Prostate gland (tissue), 2 donors: ENCODE data around the gene OSBPL6. TPM values are rescaled to one million over a fixed set of nuclear protein-coding genes. Genes with fewer than 3 reads are reported as not detected.
"Not testable (repeated sequence)": the region's sequence is repeated elsewhere in the genome, so short reads cannot be mapped to it uniquely, and the experiment has no call there.

Source experiments
- DNase-seq: peaks from one replicate; pipeline ENCODE4 v3.0.0-alpha.2; 2019; ENCODE audit warnings: low spot score
- H3K27ac ChIP-seq, 2 donors: fragments of 200-600 bp; sonication (generic); 2 replicates each; pipeline ENCODE4 v1.5.1; 2017 to 2019
- H3K27me3 ChIP-seq: fragments of 200-600 bp; sonication (generic); replicated peaks from 2 replicates; pipeline ENCODE4 v1.5.1; 2019; ENCODE audit not compliant: insufficient read depth
- H3K36me3 ChIP-seq, 2 donors: fragments of 200-600 bp; sonication (generic); 1 replicate in 1 of 2; 2 replicates in 1 of 2; pipeline versions ENCODE4 v1.5.1 to v1.8.1; 2017 to 2019
- H3K4me1 ChIP-seq: fragments of 200-600 bp; sonication (generic); replicated peaks from 2 replicates; pipeline ENCODE4 v1.5.1; 2019
- H3K4me3 ChIP-seq, 2 donors: fragments of 200-600 bp; sonication (generic); 2 replicates each; pipeline ENCODE4 v1.5.1; 2017 to 2019
- H3K9me3 ChIP-seq: fragments of 200-600 bp; sonication (generic); 2 replicates; pipeline ENCODE4 v1.5.1; 2017
- POLR2A ChIP-seq: fragments of 450-650 bp; IDR thresholded peaks from one replicate; pipeline ENCODE4 v1.6.1; 2016; ENCODE audit warnings: antibody characterized with exemption, mild to moderate bottlenecking
- POLR2AphosphoS5 ChIP-seq: sonication (generic); formaldehyde crosslinking; IDR thresholded peaks from one replicate; pipeline ENCODE4 v1.6.1; 2017; ENCODE audit warnings: antibody characterized with exemption
- WGBS: methylation state at CpG from one replicate; pipeline ENCODE4 v1.1.5; 2018; 5-methylcytosine and 5-hydroxymethylcytosine counted together
- intact Hi-C: fragments of 100-400 bp; cut with DNase I; formaldehyde crosslinking; loops from one replicate; pipeline ENCODE4 v1.14.2; 2022
- total RNA-seq, 2 donors: library from RNA; depleted of rRNA; stranded (reverse); fragments of >200 nt; gene quantifications; one replicate each; pipeline ENCODE4 v1.1.0, GENCODE V29; 2016
- TF ChIP-seq, protein P1 (sequence below), 4 experiments: fragments of 200-600 bp in 2 of 4; fragments of 450-650 bp in 2 of 4; sonication (generic) in 2 of 4; IDR thresholded peaks; 1 replicate in 3 of 4; 2 replicates in 1 of 4; pipeline ENCODE4 v1.5.1; 2016 to 2019; ENCODE audit warnings: antibody characterized with exemption in 4 of 4, mild to moderate bottlenecking in 2 of 4, moderate library complexity in 2 of 4

The OSBPL6 gene
- total RNA-seq, 2 donors from 2014 or later = 2.4 to 10.8 TPM

DNA sequence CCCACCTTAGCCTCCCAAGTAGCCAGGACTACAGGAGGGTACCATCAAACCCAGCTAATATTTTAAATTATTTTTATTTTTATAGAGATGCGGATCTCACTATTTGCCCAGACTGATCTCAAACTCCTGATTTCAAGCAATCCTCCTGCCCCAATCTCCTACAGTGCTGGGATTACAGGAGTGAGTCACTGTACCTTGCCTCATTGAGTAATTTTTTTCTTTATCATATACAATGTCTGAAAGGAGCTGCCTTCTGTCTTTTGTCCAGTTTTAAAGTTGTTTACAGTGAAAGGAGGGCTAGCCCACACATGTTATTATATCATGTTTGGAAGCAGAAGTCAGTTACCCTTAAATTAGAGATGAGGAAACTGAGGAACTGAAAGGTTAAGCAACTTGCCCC is 224.1 kb downstream of the OSBPL6 start:
- Histone ChIP-seq H3K36me3 (no peaks in the 10 kb centered on the region), H3K9me3 (no peaks in the 10 kb centered on the region), H3K27ac (no peak overlapping the region), H3K27me3 (no peaks in the 10 kb centered on the region), H3K4me1 (peaks cover 2% of the 10 kb centered on the region), H3K4me3 (no peak overlapping the region)
- TF ChIP-seq, protein P1, sequence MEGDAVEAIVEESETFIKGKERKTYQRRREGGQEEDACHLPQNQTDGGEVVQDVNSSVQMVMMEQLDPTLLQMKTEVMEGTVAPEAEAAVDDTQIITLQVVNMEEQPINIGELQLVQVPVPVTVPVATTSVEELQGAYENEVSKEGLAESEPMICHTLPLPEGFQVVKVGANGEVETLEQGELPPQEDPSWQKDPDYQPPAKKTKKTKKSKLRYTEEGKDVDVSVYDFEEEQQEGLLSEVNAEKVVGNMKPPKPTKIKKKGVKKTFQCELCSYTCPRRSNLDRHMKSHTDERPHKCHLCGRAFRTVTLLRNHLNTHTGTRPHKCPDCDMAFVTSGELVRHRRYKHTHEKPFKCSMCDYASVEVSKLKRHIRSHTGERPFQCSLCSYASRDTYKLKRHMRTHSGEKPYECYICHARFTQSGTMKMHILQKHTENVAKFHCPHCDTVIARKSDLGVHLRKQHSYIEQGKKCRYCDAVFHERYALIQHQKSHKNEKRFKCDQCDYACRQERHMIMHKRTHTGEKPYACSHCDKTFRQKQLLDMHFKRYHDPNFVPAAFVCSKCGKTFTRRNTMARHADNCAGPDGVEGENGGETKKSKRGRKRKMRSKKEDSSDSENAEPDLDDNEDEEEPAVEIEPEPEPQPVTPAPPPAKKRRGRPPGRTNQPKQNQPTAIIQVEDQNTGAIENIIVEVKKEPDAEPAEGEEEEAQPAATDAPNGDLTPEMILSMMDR (IDR thresholded peaks at IDR 0.05) = no peak
- no peak for TF ChIP-seq POLR2AphosphoS5
- no peak for TF ChIP-seq POLR2A
- no peak for DNase-seq
- intact Hi-C loops = loop anchor here (5.0 to 10.0 kb wide), 2 partner anchors 224 to 286 kb away; partner anchors contain the start of gene OSBPL6
- WGBS = 89% methylated on average over 1 of the region's 1 CpG

DNA sequence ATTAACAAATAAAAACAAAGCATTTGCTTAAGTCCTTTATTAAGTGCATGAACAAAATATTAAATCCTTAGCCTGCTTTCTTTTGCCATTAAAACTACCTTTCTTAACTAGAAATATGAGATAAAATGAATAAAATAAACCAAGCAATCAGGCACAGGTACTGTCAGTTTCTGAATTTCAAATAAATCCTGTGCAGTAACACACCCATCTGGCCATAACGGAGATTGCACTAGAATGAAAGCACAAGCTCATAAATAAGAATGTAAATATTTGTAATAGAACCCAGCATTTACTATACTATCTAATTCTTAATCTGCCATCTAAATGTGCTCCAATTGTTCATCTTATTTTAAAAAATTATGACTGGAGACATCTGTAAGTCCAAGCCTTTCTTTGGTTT is 224.8 kb downstream of the OSBPL6 start:
- Histone ChIP-seq H3K9me3 (no peaks in the 10 kb centered on the region), H3K27ac (no peak overlapping the region), H3K4me1 (peaks cover 2% of the 10 kb centered on the region), H3K4me3 (no peak overlapping the region), H3K36me3 (no peaks in the 10 kb centered on the region), H3K27me3 (no peaks in the 10 kb centered on the region)
- intact Hi-C loops = loop anchor here (5.0 to 10.0 kb wide), 2 partner anchors 224 to 287 kb away; partner anchors contain the start of gene OSBPL6
- 22% methylated on average over 1 of the region's 1 CpG for WGBS
- TF ChIP-seq POLR2AphosphoS5 (peak; percentile 48), POLR2A (no peak)
- TF ChIP-seq, protein P1 (IDR thresholded peaks at IDR 0.05) = peak in 3 of 4 experiments; percentile 34 to 64 (median 52)
- DNase-seq = peak; percentile 35

DNA sequence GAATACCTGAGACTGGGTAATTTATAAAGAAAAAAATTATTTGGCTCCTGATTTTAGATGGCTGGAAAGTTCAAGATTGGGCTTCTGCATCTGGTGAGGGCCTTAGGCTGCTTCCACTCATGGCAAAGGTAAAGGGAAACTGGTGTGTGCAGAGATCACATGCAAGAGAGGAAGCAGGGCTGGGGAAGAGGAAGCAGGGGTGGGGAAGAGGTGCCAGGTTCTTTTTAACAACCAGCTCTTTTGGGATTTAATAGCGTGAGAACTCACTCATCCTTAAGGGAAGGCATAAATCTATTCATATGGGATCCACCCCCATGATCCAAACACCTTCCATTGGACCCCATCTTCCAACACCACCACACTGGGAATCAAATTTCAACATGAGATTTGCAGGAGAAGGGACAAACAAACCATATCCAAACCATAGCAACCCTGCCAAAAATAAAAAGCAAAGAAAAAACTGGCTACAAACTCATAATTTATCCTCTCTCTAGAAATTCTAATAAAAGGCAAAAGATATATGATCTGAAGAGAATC is 226.2 kb downstream of the OSBPL6 start:
- H3K36me3 ChIP-seq = no peaks in the 10 kb centered on the region
- TF ChIP-seq POLR2AphosphoS5 (no peak), POLR2A (no peak)
- TF ChIP-seq, protein P1 (IDR thresholded peaks at IDR 0.05) = no peak
- H3K4me3 ChIP-seq = no peak overlapping the region
- H3K27ac ChIP-seq = no peak overlapping the region
- intact Hi-C loops = no loop called here
- no peak for DNase-seq
- H3K4me1 ChIP-seq = peaks cover 2% of the 10 kb centered on the region
- WGBS = 17% methylated on average over 1 of the region's 1 CpG
- no peaks in the 10 kb centered on the region for H3K9me3 ChIP-seq
- no peaks in the 10 kb centered on the region for H3K27me3 ChIP-seq

DNA sequence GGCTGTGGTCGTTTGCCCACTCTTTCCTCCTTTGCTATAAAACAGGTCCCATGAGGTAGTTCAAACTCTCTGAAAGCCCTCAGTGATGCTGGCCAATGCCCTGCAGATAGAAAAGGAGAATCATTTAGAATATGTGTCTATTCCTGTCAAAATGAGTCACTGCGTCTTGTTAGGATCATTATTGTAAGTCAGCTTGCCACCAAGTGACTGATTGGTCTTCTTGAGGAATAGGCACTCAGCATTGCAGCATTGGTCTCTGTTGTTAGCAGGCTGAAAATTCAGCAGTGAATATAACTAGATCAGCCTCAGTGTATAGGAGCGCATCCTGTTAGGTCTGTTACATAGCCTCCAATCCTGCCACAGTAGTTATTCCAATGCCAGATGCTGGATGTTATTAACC is 227.8 kb downstream of the OSBPL6 start:
- TF ChIP-seq POLR2AphosphoS5 (no peak), POLR2A (no peak)
- TF ChIP-seq, protein P1 (IDR thresholded peaks at IDR 0.05) = no peak
- intact Hi-C loops = no loop called here
- no peak for DNase-seq
- 93% methylated on average over 3 of the region's 3 CpGs for WGBS
- H3K36me3 ChIP-seq = no peaks in the 10 kb centered on the region
- peaks cover 2% of the 10 kb centered on the region for H3K4me1 ChIP-seq
- H3K4me3 ChIP-seq = no peak overlapping the region
- H3K9me3 ChIP-seq = no peaks in the 10 kb centered on the region
- H3K27ac ChIP-seq = no peak overlapping the region
- no peaks in the 10 kb centered on the region for H3K27me3 ChIP-seq

DNA sequence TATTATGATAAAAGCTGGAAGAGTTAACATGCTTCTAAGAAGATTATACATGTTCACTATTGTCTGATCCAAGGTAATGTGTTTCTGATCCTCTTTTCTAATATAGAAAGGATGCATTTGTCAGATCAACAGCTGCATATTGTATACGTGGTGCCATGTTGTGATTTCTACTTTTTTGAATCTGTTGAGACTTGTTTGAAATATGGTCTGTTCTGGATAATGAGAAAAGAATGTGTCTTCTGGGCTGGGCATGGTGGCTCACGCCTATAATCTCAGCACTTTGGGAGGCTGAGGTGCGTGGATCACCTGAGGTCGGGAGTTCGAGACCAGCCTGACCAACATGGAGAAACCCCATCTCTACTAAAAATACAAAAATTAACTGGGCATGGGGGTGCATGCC is 229.4 kb downstream of the OSBPL6 start:
- H3K4me1 ChIP-seq, H3K27ac ChIP-seq, H3K4me3 ChIP-seq, DNase-seq, H3K36me3 ChIP-seq, H3K9me3 ChIP-seq, H3K27me3 ChIP-seq, intact Hi-C loops: not testable (repeated sequence)
- 92% methylated on average over 5 of the region's 5 CpGs for whole genome bisulfite sequencing
